Bronchial epithelial cell (primary cell): ENCODE measurements around the gene BOC. TPM values are rescaled to one million over a fixed set of nuclear protein-coding genes. Genes with fewer than 3 reads are reported as not detected.
"Not testable (repeated sequence)": the region's sequence is repeated elsewhere in the genome, so short reads cannot be mapped to it uniquely, and the experiment has no call there.

ENCODE experiments used
- DNase-seq: peaks from one replicate; pipeline ENCODE4 v3.0.0-alpha.2; 2010; ENCODE audit warnings: low read depth
- FAIRE-seq: peaks from 2 replicates; lab custom pipeline; 2011; peaks lifted over from hg19 to GRCh38; lab: Jason Lieb, UNC
- H3K27me3 ChIP-seq: 2 replicates; pipeline ENCODE4 v1.5.1; 2011; ENCODE audit warnings: low read length; ENCODE audit not compliant: control insufficient read depth, insufficient read depth
- H3K36me3 ChIP-seq: 2 replicates; pipeline ENCODE4 v1.5.1; 2011; ENCODE audit warnings: low read length; ENCODE audit not compliant: control insufficient read depth, insufficient read depth
- H3K4me3 ChIP-seq: 2 replicates; pipeline ENCODE4 v1.5.1; 2011; ENCODE audit warnings: mild to moderate bottlenecking, low read depth, low read length, control low read depth
- CTCF ChIP-seq: IDR thresholded peaks from 2 replicates; pipeline ENCODE4 v1.5.1; 2011; ENCODE audit warnings: mild to moderate bottlenecking, moderate library complexity, low read length, control low read depth, inconsistent platforms; ENCODE audit not compliant: insufficient read depth, severe bottlenecking
- total RNA-seq: library from RNA; depleted of rRNA; stranded (reverse); fragments of >200 nt; gene quantifications from 2 replicates; pipeline ENCODE4 v1.2.1, GENCODE V29; 2014

Gene BOC
- total RNA-seq, 1 donor from 2014 or later = 1.3 TPM

- no peaks in the 10 kb centered on the region for H3K36me3 ChIP-seq
- TF ChIP-seq CTCF = no peak
- no peak for DNase-seq
- no peak overlapping the region for H3K4me3 ChIP-seq
- H3K27me3 ChIP-seq = no peaks in the 10 kb centered on the region
- FAIRE-seq = peak; percentile 79
These were observed 44.5 kb upstream of the BOC start for GRCh38 chr3:113166719-113167492.

GRCh38 chr3:113167825-113168801 lies 43.2 kb upstream of the BOC start:
- FAIRE-seq = no peak
- no peaks in the 10 kb centered on the region for H3K36me3 ChIP-seq
- H3K27me3 ChIP-seq = no peaks in the 10 kb centered on the region
- no peak for DNase-seq
- H3K4me3 ChIP-seq = no peak overlapping the region
- TF ChIP-seq CTCF = no peak

GRCh38 chr3:113169891-113170452 lies 41.4 kb upstream of the BOC start:
- DNase-seq (no peak), FAIRE-seq (peak; percentile 85)
- no peaks in the 10 kb centered on the region for H3K27me3 ChIP-seq
- H3K36me3 ChIP-seq = no peaks in the 10 kb centered on the region
- TF ChIP-seq CTCF = no peak
- no peak overlapping the region for H3K4me3 ChIP-seq

- H3K4me3 ChIP-seq = no peak overlapping the region
- H3K27me3 ChIP-seq = no peaks in the 10 kb centered on the region
- no peak for TF ChIP-seq CTCF
- DNase-seq (no peak), FAIRE-seq (no peak)
- H3K36me3 ChIP-seq = no peaks in the 10 kb centered on the region
These were observed 40.6 kb upstream of the BOC start for GRCh38 chr3:113170771-113171170.

- not testable (repeated sequence) for FAIRE-seq, H3K4me3 ChIP-seq, H3K36me3 ChIP-seq, DNase-seq, H3K27me3 ChIP-seq
These were observed 39.6 kb upstream of the BOC start for GRCh38 chr3:113171675-113172300.
